ENCODE measurements around the gene SLC4A8.

SLC4A8 gene

DNA sequence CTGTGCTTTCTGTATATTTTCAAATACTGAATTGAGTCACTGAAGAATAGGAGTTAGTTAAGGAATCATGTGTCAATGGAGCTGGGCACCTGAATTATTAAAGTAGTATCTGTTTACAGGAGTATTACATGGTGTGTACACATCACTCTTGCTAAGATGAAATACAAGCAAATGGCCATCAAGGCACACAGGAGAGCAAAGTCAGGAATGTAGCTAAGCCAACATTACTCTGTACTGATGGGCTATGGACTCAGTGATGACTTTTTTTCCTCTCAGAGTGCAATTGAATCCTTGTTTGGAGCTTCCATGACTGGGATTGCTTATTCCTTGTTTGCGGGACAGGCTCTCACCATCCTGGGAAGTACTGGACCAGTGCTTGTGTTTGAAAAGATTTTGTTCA is 45.5 kb downstream of the SLC4A8 start:
- ATAC-seq: no peak
- no peak for TF ChIP-seq BACH2 (CRISPR knock-in tag; IDR thresholded peaks at IDR 0.05; ENCODE audit: borderline replicate concordance)

DNA sequence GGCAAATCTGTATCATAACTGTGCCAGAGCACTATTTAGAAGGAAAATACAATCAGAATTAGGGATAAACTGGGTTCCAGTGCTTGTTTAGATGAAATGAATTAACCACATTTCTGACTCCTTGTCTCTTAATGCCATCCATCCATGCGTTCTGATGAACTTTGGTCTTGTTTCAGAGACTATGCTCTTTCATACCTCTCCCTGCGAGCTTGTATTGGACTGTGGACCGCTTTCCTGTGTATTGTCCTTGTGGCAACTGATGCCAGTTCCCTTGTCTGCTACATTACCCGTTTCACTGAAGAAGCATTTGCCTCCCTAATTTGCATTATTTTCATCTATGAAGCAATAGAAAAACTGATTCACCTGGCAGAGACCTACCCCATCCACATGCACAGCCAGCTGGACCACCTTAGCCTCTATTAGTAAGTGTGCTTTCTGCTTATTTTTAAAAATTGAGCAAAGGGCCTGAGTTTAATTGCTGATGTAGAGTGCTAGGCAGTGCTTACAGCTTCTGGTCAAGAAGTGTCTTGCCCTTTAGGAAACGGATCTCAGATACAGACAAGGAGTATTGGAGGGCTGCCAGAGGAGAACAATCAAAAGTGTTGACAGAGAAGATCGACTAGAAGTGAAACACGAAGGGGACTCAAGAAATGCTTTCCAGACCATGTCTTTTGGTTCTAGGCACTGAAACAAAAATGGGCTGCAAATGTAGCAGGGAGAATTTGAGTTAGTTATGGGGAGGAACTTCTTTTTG is 46.7 kb downstream of the SLC4A8 start:
- no peak for ATAC-seq
- TF ChIP-seq, protein P1, sequence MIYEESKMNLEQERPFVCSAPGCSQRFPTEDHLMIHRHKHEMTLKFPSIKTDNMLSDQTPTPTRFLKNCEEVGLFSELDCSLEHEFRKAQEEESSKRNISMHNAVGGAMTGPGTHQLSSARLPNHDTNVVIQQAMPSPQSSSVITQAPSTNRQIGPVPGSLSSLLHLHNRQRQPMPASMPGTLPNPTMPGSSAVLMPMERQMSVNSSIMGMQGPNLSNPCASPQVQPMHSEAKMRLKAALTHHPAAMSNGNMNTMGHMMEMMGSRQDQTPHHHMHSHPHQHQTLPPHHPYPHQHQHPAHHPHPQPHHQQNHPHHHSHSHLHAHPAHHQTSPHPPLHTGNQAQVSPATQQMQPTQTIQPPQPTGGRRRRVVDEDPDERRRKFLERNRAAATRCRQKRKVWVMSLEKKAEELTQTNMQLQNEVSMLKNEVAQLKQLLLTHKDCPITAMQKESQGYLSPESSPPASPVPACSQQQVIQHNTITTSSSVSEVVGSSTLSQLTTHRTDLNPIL (CRISPR knock-in tag; IDR thresholded peaks at IDR 0.05; ENCODE audit: low read depth): no peak
- TF ChIP-seq, protein P2, sequence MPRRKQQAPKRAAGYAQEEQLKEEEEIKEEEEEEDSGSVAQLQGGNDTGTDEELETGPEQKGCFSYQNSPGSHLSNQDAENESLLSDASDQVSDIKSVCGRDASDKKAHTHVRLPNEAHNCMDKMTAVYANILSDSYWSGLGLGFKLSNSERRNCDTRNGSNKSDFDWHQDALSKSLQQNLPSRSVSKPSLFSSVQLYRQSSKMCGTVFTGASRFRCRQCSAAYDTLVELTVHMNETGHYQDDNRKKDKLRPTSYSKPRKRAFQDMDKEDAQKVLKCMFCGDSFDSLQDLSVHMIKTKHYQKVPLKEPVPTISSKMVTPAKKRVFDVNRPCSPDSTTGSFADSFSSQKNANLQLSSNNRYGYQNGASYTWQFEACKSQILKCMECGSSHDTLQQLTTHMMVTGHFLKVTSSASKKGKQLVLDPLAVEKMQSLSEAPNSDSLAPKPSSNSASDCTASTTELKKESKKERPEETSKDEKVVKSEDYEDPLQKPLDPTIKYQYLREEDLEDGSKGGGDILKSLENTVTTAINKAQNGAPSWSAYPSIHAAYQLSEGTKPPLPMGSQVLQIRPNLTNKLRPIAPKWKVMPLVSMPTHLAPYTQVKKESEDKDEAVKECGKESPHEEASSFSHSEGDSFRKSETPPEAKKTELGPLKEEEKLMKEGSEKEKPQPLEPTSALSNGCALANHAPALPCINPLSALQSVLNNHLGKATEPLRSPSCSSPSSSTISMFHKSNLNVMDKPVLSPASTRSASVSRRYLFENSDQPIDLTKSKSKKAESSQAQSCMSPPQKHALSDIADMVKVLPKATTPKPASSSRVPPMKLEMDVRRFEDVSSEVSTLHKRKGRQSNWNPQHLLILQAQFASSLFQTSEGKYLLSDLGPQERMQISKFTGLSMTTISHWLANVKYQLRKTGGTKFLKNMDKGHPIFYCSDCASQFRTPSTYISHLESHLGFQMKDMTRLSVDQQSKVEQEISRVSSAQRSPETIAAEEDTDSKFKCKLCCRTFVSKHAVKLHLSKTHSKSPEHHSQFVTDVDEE (CRISPR knock-in tag; IDR thresholded peaks at IDR 0.05): no peak
- no peak for TF ChIP-seq ARNTL (CRISPR knock-in tag; IDR thresholded peaks at IDR 0.05; ENCODE audit: borderline replicate concordance, low read depth)
- no peak for TF ChIP-seq PPARA (CRISPR knock-in tag; IDR thresholded peaks at IDR 0.05; ENCODE audit: borderline replicate concordance)
- TF ChIP-seq TOX (CRISPR knock-in tag; IDR thresholded peaks at IDR 0.05; ENCODE audit: borderline replicate concordance): no peak
- TF ChIP-seq GLIS3 (CRISPR knock-in tag; IDR thresholded peaks at IDR 0.05): no peak
- TF ChIP-seq ZNF565 (CRISPR knock-in tag; conservative IDR thresholded peaks at IDR 0.05; ENCODE audit: low read depth): no peak
- no peak for TF ChIP-seq RARB (CRISPR knock-in tag; IDR thresholded peaks at IDR 0.05)
- TF ChIP-seq ZFP3 (CRISPR knock-in tag; IDR thresholded peaks at IDR 0.05): no peak
- TF ChIP-seq ZNF8 (CRISPR knock-in tag; IDR thresholded peaks at IDR 0.05): no peak
- TF ChIP-seq TCF4 (CRISPR knock-in tag; IDR thresholded peaks at IDR 0.05; ENCODE audit: borderline replicate concordance): no peak
- TF ChIP-seq, protein P3, sequence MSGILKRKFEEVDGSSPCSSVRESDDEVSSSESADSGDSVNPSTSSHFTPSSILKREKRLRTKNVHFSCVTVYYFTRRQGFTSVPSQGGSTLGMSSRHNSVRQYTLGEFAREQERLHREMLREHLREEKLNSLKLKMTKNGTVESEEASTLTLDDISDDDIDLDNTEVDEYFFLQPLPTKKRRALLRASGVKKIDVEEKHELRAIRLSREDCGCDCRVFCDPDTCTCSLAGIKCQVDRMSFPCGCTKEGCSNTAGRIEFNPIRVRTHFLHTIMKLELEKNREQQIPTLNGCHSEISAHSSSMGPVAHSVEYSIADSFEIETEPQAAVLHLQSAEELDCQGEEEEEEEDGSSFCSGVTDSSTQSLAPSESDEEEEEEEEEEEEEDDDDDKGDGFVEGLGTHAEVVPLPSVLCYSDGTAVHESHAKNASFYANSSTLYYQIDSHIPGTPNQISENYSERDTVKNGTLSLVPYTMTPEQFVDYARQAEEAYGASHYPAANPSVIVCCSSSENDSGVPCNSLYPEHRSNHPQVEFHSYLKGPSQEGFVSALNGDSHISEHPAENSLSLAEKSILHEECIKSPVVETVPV (CRISPR knock-in tag; IDR thresholded peaks at IDR 0.05): no peak
- TF ChIP-seq BACH2 (CRISPR knock-in tag; IDR thresholded peaks at IDR 0.05; ENCODE audit: borderline replicate concordance): no peak
- no peak for TF ChIP-seq SNAI2 (CRISPR knock-in tag; IDR thresholded peaks at IDR 0.05)
- TF ChIP-seq ESRRG (CRISPR knock-in tag; IDR thresholded peaks at IDR 0.05): no peak
- no peak for TF ChIP-seq ISL1 (CRISPR knock-in tag; IDR thresholded peaks at IDR 0.05)
- TF ChIP-seq OSR1 (CRISPR knock-in tag; IDR thresholded peaks at IDR 0.05): no peak
- no peak for TF ChIP-seq CSDC2 (CRISPR knock-in tag; IDR thresholded peaks at IDR 0.05)

DNA sequence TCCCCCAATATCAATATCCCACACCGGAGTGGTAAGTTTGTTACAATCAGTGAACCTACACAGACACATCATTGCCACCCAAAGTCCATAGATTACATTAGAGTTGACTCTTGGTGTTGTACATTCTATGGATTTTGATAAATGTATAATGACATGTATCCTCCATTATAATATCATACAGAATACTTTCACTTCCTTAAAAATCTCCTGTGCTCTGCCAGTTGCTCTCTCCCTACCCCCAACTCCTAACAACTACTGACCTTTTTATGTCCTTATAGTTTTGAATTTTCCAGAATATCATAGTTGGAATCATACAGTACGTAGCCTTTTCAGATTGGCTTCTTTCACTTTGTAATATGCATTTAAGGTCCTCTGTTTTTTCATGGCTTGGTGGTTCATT is 48.4 kb downstream of the SLC4A8 start:
- no peak for ATAC-seq
- TF ChIP-seq GLIS3 (CRISPR knock-in tag; IDR thresholded peaks at IDR 0.05) (no peak), ZFP3 (CRISPR knock-in tag; IDR thresholded peaks at IDR 0.05) (no peak), ZNF565 (CRISPR knock-in tag; conservative IDR thresholded peaks at IDR 0.05; ENCODE audit: low read depth) (no peak), ZFP30 (CRISPR knock-in tag; IDR thresholded peaks at IDR 0.05) (no peak), RARB (CRISPR knock-in tag; IDR thresholded peaks at IDR 0.05) (no peak), TOX (CRISPR knock-in tag; IDR thresholded peaks at IDR 0.05; ENCODE audit: borderline replicate concordance) (no peak), ZNF8 (CRISPR knock-in tag; IDR thresholded peaks at IDR 0.05) (no peak), PPARA (CRISPR knock-in tag; IDR thresholded peaks at IDR 0.05; ENCODE audit: borderline replicate concordance) (no peak), ZNF70 (CRISPR knock-in tag; IDR thresholded peaks at IDR 0.05) (no peak), ISL1 (CRISPR knock-in tag; IDR thresholded peaks at IDR 0.05) (no peak), ZC3H10 (CRISPR knock-in tag; IDR thresholded peaks at IDR 0.05) (no peak), BACH2 (CRISPR knock-in tag; IDR thresholded peaks at IDR 0.05; ENCODE audit: borderline replicate concordance) (no peak), OSR1 (CRISPR knock-in tag; IDR thresholded peaks at IDR 0.05) (no peak), ESRRG (CRISPR knock-in tag; IDR thresholded peaks at IDR 0.05) (no peak), SNAI2 (CRISPR knock-in tag; IDR thresholded peaks at IDR 0.05) (no peak), CSDC2 (CRISPR knock-in tag; IDR thresholded peaks at IDR 0.05) (no peak)
- TF ChIP-seq, protein P3 (CRISPR knock-in tag; IDR thresholded peaks at IDR 0.05): no peak
- TF ChIP-seq, protein P2 (CRISPR knock-in tag; IDR thresholded peaks at IDR 0.05): no peak
- TF ChIP-seq, protein P1 (CRISPR knock-in tag; IDR thresholded peaks at IDR 0.05; ENCODE audit: low read depth): no peak
